HepG2 (cell line): ENCODE results near the gene CD19. TPM values are rescaled to one million over a fixed set of nuclear protein-coding genes. Genes with fewer than 3 reads are reported as not detected.

Source experiments
- BCLAF1 ChIP-seq: fragments of 450-650 bp; IDR thresholded peaks from 2 replicates; pipeline ENCODE4 v1.6.1; 2017; ENCODE audit warnings: mild to moderate bottlenecking
- CENPT ChIP-seq: sonication (generic); formaldehyde crosslinking; IDR thresholded peaks from 2 replicates; pipeline ENCODE4 v1.8.0; 2022; ENCODE audit warnings: low read depth, mild to moderate bottlenecking, moderate library complexity, missing genetic modification reagents
- GMEB1 ChIP-seq: sonication (generic); formaldehyde crosslinking; IDR thresholded peaks from 2 replicates; pipeline ENCODE4 v1.5.1; 2020; ENCODE audit warnings: missing genetic modification reagents, mild to moderate bottlenecking, borderline replicate concordance
- MAF1 ChIP-seq: sonication (generic); formaldehyde crosslinking; IDR thresholded peaks from 2 replicates; pipeline ENCODE4 v1.5.0; 2020; ENCODE audit warnings: missing genetic modification reagents, borderline replicate concordance
- PAF1 ChIP-seq: IDR thresholded peaks from 2 replicates; pipeline ENCODE4 v1.6.1; 2016; ENCODE audit warnings: missing genetic modification reagents, missing compliant biosample characterization
- RAD21 ChIP-seq: fragments of 450-650 bp; formaldehyde crosslinking; IDR thresholded peaks from 2 replicates; pipeline ENCODE4 v1.5.0; 2020; ENCODE audit warnings: mild to moderate bottlenecking
- SOX5 ChIP-seq: IDR thresholded peaks from 2 replicates; pipeline ENCODE4 v1.6.1; 2016; ENCODE audit warnings: borderline replicate concordance
- ZBTB40 ChIP-seq, 2 experiments: fragments of 450-650 bp in 1 of 2; sonication (generic) in 1 of 2; formaldehyde crosslinking in 1 of 2; IDR thresholded peaks; 2 replicates each; pipeline versions ENCODE4 v1.6.1 to v1.8.0; 2016 to 2022; ENCODE audit warnings: antibody characterized with exemption in 1 of 2, mild to moderate bottlenecking in 1 of 2, missing genetic modification reagents in 1 of 2
- ZBTB8A ChIP-seq: sonication (generic); formaldehyde crosslinking; IDR thresholded peaks from 2 replicates; pipeline ENCODE4 v1.4.0; 2020; ENCODE audit warnings: mild to moderate bottlenecking, low read depth, missing genetic modification reagents, borderline replicate concordance
- ZFY ChIP-seq: sonication (generic); formaldehyde crosslinking; IDR thresholded peaks from 2 replicates; pipeline ENCODE4 v1.4.0; 2020; ENCODE audit warnings: missing genetic modification reagents
- ZIK1 ChIP-seq: sonication (generic); formaldehyde crosslinking; IDR thresholded peaks from 2 replicates; pipeline ENCODE4 v1.5.0; 2020; ENCODE audit warnings: mild to moderate bottlenecking, low read depth, missing genetic modification reagents, borderline replicate concordance
- ZNF777 ChIP-seq: sonication (generic); formaldehyde crosslinking; IDR thresholded peaks from 2 replicates; pipeline ENCODE4 v1.4.0; 2020; ENCODE audit warnings: missing genetic modification reagents
- polyA plus RNA-seq, 8 experiments: library from polyadenylated mRNA; depleted of rRNA in 3 of 8; stranded (reverse) in 7 of 8; unstranded in 1 of 8; fragments of >200 nt; fragmentation: Illumina TruSeq in 4 of 8; extraction: Trizol in 4 of 8; gene quantifications; 2 replicates each; pipeline versions ENCODE4 v1.2.1 to v1.2.3, GENCODE V29; 2011 to 2016; ENCODE audit warnings: low read depth in 4 of 8, missing spikeins in 1 of 8, mixed read lengths in 1 of 8; ENCODE audit not compliant: insufficient read depth in 1 of 8
- total RNA-seq, 5 experiments: library from RNA; depleted of rRNA; stranded (reverse); fragments of >200 nt; fragmentation: Illumina TruSeq; extraction: Trizol; gene quantifications; 2 replicates each; pipeline ENCODE4 v1.2.3, GENCODE V29; 2016; ENCODE audit warnings: low read depth in 1 of 5

The CD19 gene
- total and polyA plus RNA-seq, 2 of the 13 experiments (the other 11 are each of a cell fraction or from before 2014, with no cell fraction given) = 0.55 to 1.1 TPM

- no peak for TF ChIP-seq ZBTB40 (IDR thresholded peaks at IDR 0.05)
- TF ChIP-seq ZBTB40 (CRISPR knock-in tag; IDR thresholded peaks at IDR 0.05) = 0 out of 2 replicates have a peak, but pooled peaks have one; percentile 33
- no peak for TF ChIP-seq ZIK1 (CRISPR knock-in tag)
- TF ChIP-seq ZBTB8A (CRISPR knock-in tag) = no peak
- no peak for TF ChIP-seq ZNF777 (CRISPR knock-in tag)
- no peak for TF ChIP-seq BCLAF1
- TF ChIP-seq SOX5 = peak; percentile 12; the same call in 1 of the 2 replicates
- no peak for TF ChIP-seq CENPT (CRISPR knock-in tag)
- 0 out of 2 replicates have a peak, but pooled peaks have one; percentile 15 for TF ChIP-seq ZFY (CRISPR knock-in tag)
- no peak for TF ChIP-seq RAD21 (CRISPR knock-in tag)
- TF ChIP-seq MAF1 (CRISPR knock-in tag) = no peak
- no peak for TF ChIP-seq GMEB1
- TF ChIP-seq PAF1 (CRISPR knock-in tag) = no peak
These were observed 4.0 kb upstream of the CD19 start (continued) for GRCh38 chr16:28927815-28928214.
